Body of pancreas (tissue), 4 donors: ENCODE data around the gene PAPPA. TPM values are rescaled to one million over a fixed set of nuclear protein-coding genes. Genes with fewer than 3 reads are reported as not detected.

Experiments used
- ATAC-seq: fragments of 150-250 bp; one replicate; pipeline ENCODE4 v1.9.1; 2016
- DNase-seq, 4 donors: peaks; one replicate each; pipeline ENCODE4 v3.0.0-alpha.2; 2019
- H3K27ac ChIP-seq, 4 donors: fragments of 200-600 bp; sonication (generic); 1 replicate in 3 of 4; 2 replicates in 1 of 4; pipeline versions ENCODE4 v1.5.1 to v1.6.1; 2016 to 2019; ENCODE audit warnings: mild to moderate bottlenecking in 1 of 4, mixed read lengths in 1 of 4, moderate library complexity in 1 of 4
- H3K27me3 ChIP-seq, 2 donors: fragments of 200-600 bp; sonication (generic); one replicate each; pipeline ENCODE4 v1.6.0; 2016; ENCODE audit warnings: mild to moderate bottlenecking in 1 of 2
- H3K36me3 ChIP-seq, 2 donors: fragments of 200-600 bp; sonication (generic); replicated peaks in 1 of 2; 2 replicates each; pipeline ENCODE4 v1.5.1; 2016; ENCODE audit warnings: low read depth in 2 of 2; ENCODE audit not compliant: insufficient read depth in 1 of 2
- H3K4me1 ChIP-seq: fragments of 200-600 bp; sonication (generic); one replicate; pipeline ENCODE4 v1.6.0; 2016
- H3K4me3 ChIP-seq, 2 donors: fragments of 200-600 bp; sonication (generic); 1 replicate in 1 of 2; 2 replicates in 1 of 2; pipeline ENCODE4 v1.5.1; 2016 to 2019
- H3K9me3 ChIP-seq, 3 donors: fragments of 200-600 bp; sonication (generic); 1 replicate in 2 of 3; 2 replicates in 1 of 3; pipeline ENCODE4 v1.5.1; 2016
- POLR2A ChIP-seq, 3 donors: fragments of 450-650 bp; IDR thresholded peaks; one replicate each; pipeline ENCODE4 v1.6.1; 2016; ENCODE audit warnings: antibody characterized with exemption in 3 of 3, mild to moderate bottlenecking in 2 of 3
- WGBS, 2 donors: methylation state at CpG; one replicate each; pipeline ENCODE4 v1.1.5; 2017; 5-methylcytosine and 5-hydroxymethylcytosine counted together
- intact Hi-C: fragments of 100-400 bp; cut with DNase I; formaldehyde crosslinking; loops from one replicate; pipeline ENCODE4 v1.15.1; 2023
- total RNA-seq, 2 donors: library from RNA; depleted of rRNA; stranded (reverse); fragments of >200 nt; gene quantifications; one replicate each; pipeline ENCODE4 v1.1.0, GENCODE V29; 2016
- TF ChIP-seq, protein P1 (sequence below), 7 experiments: fragments of 450-650 bp in 4 of 7; fragments of 200-600 bp in 3 of 7; sonication (generic) in 3 of 7; IDR thresholded peaks; one replicate each; pipeline ENCODE4 v1.5.1; 2016 to 2019; ENCODE audit warnings: antibody characterized with exemption in 7 of 7

Gene PAPPA
- total RNA-seq, 2 donors from 2014 or later, result 1.0 to 2.0 TPM

DNA sequence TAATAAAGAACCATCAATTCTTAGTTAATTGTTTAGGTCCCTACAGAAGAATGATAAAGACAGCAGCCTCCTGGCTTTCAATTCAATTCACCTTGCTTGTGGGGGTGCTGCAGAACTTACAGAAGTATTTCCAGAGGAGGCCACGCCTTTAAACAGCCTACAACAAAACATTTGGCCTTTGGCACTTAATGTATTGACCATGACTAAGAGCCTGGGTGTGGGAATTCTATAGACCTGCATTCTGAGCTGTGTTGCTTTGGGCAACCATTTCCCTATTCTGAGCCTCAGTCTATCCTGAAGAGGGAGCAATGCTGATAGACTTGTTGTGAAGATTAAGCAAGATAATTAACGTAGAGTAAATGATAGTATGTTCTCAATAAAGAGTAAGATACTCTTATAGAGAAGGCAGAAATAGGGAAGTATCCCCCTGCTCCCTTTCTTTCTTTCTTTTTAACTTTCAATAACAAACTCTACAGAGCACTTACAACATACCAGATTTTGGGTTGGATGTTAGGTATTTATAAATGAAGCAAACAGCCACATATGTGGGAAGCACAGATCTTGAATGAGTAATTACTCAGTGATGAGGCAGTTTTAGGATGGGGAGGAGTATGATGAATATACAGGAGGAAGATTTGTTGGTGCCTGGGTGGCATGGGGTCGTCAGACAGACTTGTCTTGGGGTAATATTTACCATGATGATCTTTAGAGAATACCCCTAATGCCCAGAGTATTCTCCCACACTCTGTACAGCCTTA lies 28.4 kb downstream of the PAPPA start:
- Histone ChIP-seq H3K27ac (no peak overlapping the region), H3K36me3 (no peaks in the 10 kb centered on the region), H3K27me3 (no peaks in the 10 kb centered on the region), H3K4me3 (no peak overlapping the region), H3K9me3 (no peaks in the 10 kb centered on the region), H3K4me1 (no peaks in the 10 kb centered on the region)
- intact Hi-C loops, result no loop called here
- no peak for ATAC-seq
- TF ChIP-seq, protein P1, sequence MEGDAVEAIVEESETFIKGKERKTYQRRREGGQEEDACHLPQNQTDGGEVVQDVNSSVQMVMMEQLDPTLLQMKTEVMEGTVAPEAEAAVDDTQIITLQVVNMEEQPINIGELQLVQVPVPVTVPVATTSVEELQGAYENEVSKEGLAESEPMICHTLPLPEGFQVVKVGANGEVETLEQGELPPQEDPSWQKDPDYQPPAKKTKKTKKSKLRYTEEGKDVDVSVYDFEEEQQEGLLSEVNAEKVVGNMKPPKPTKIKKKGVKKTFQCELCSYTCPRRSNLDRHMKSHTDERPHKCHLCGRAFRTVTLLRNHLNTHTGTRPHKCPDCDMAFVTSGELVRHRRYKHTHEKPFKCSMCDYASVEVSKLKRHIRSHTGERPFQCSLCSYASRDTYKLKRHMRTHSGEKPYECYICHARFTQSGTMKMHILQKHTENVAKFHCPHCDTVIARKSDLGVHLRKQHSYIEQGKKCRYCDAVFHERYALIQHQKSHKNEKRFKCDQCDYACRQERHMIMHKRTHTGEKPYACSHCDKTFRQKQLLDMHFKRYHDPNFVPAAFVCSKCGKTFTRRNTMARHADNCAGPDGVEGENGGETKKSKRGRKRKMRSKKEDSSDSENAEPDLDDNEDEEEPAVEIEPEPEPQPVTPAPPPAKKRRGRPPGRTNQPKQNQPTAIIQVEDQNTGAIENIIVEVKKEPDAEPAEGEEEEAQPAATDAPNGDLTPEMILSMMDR (IDR thresholded peaks at IDR 0.05), result no peak
- TF ChIP-seq POLR2A (IDR thresholded peaks at IDR 0.05), result no peak
- DNase-seq, result no peak
- 36 to 40% methylated on average over 3 of the region's 3 CpGs for WGBS, 2 donors

DNA sequence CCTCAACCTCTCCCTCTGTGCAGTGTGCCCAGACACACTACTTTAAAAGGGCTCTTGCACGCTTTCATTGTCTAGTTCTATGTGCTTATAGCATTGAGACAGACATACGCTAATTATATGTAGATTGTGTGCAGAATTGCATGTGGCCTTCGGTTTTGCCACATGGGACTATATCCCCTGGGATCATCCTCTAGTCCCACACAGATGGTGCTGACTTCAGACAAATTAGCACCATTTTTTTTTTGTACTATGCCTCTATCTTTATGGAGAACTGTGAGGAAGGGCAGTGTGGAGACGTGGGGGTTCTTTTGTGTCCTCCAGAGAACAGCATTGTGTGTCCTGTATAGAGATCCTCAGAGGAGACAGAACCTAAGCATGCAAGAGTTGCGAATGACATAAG lies 29.3 kb downstream of the PAPPA start:
- Histone ChIP-seq H3K4me1 (no peaks in the 10 kb centered on the region), H3K9me3 (no peaks in the 10 kb centered on the region), H3K27me3 (no peaks in the 10 kb centered on the region), H3K27ac (no peak overlapping the region), H3K4me3 (no peak overlapping the region), H3K36me3 (no peaks in the 10 kb centered on the region)
- no peak for DNase-seq
- 64 to 73% methylated on average over 5 of the region's 5 CpGs for WGBS, 2 donors
- intact Hi-C loops, result no loop called here
- no peak for ATAC-seq
- TF ChIP-seq, protein P1 (IDR thresholded peaks at IDR 0.05), result no peak
- TF ChIP-seq POLR2A (IDR thresholded peaks at IDR 0.05), result no peak

DNA sequence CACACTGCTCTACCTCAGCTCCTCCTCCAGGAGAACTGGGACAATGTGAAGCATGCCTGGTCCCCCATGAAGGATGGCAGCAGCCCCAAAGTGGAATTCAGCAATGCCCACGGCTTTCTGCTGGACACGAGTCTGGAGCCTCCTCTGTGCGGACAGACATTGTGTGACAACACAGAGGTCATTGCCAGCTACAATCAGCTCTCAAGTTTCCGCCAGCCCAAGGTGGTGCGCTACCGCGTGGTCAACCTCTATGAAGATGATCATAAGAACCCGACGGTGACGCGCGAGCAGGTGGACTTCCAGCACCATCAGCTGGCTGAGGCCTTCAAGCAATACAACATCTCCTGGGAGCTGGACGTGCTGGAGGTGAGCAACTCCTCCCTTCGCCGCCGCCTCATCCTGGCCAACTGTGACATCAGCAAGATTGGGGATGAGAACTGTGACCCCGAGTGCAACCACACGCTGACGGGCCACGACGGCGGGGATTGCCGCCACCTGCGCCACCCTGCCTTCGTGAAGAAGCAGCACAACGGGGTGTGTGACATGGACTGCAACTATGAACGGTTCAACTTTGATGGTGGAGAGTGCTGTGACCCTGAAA lies 34.1 kb downstream of the PAPPA start:
- ATAC-seq (no peak), DNase-seq (no peak)
- TF ChIP-seq, protein P1 (IDR thresholded peaks at IDR 0.05), result no peak
- no peak for TF ChIP-seq POLR2A (IDR thresholded peaks at IDR 0.05)
- intact Hi-C loops, result no loop called here
- Histone ChIP-seq H3K27me3 (no peaks in the 10 kb centered on the region), H3K27ac (no peak overlapping the region), H3K4me3 (no peak overlapping the region), H3K36me3 (no peaks in the 10 kb centered on the region), H3K9me3 (no peaks in the 10 kb centered on the region), H3K4me1 (no peaks in the 10 kb centered on the region)
- 93 to 95% methylated on average over 25 to 27 of the region's 27 CpGs for WGBS, 2 donors

DNA sequence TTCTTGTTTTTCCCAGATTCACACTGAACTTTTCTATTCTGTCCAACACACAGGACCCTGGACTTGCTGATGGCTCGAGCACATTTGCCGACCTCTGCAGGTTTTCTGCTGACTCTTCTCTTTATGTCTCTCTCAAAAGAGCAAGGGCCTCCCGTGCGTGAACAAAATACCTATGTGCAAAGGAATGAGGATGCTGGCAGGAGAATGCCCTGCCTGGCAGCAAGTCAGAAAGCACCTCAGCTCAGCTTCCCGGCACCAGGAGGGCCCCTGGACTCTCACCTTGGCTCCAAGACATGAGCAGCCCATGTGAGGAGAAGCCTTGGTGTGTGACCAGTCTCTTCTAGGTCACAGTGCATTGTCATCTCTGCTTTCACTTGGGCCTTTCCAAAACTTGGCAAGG lies 36.1 kb downstream of the PAPPA start:
- TF ChIP-seq POLR2A (IDR thresholded peaks at IDR 0.05), result no peak
- TF ChIP-seq, protein P1 (IDR thresholded peaks at IDR 0.05), result no peak
- ATAC-seq (peak; percentile 94), DNase-seq (peak; percentile 61 to 77 (median 72))
- WGBS, 2 donors, result 52 to 56% methylated on average over 5 of the region's 5 CpGs
- Histone ChIP-seq H3K4me1 (no peaks in the 10 kb centered on the region), H3K36me3 (no peaks in the 10 kb centered on the region), H3K9me3 (no peaks in the 10 kb centered on the region), H3K4me3 (no peak overlapping the region), H3K27ac (peak overlapping the region; percentile 19 to 68 (median 64)), H3K27me3 (no peaks in the 10 kb centered on the region)
- intact Hi-C loops, result no loop called here
